ENCODE measurements around the gene EPHA2.
"Not testable (repeated sequence)": the region's sequence is repeated elsewhere in the genome, so short reads cannot be mapped to it uniquely, and the experiment has no call there.

Gene EPHA2

DNA sequence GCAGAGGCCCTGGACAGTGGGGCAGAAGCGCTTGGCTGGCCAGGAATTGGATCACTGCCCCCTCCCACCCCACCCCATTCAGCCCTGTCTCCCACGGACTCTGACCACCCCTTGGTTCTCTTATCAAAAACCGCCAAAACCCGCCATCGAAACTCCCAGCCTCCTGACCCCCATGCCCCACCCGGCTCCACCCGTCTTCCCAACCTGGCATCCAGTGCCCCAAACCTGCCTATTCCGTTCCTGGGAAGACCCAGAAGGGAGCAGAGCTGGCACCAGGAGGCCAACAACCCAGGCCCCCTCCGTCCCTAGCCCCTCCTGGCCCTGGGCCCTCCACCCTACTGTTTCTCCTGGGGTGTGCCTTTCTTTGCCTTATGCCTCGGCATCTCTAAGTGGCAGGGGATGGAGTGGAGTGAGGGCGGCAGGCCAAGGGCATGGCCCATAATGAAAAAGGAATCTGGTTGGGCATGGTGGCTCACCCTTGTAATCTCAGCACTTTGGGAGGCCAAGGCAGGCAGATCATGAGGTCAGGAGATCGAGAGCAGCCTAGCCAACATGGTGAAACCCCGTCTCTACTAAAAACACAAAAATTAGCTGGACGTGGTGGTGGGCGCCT lies 16.5 kb upstream of the EPHA2 start:
- Histone ChIP-seq H3K4me3 (ENCODE audit: low read length) (no peak overlapping the region), H3K4me1 (ENCODE audit: control insufficient read depth, insufficient read depth, low read length) (peaks cover 80% of the 10 kb centered on the region), H3K36me3 (ENCODE audit: control insufficient read depth, insufficient read depth, low read length) (no peaks in the 10 kb centered on the region), H3K9ac (ENCODE audit: low read length) (no peak overlapping the region), H3K27me3 (ENCODE audit: control insufficient read depth, insufficient read depth, low read length) (no peaks in the 10 kb centered on the region), H3K9me3 (ENCODE audit: control insufficient read depth, low read length) (no peaks in the 10 kb centered on the region)

DNA sequence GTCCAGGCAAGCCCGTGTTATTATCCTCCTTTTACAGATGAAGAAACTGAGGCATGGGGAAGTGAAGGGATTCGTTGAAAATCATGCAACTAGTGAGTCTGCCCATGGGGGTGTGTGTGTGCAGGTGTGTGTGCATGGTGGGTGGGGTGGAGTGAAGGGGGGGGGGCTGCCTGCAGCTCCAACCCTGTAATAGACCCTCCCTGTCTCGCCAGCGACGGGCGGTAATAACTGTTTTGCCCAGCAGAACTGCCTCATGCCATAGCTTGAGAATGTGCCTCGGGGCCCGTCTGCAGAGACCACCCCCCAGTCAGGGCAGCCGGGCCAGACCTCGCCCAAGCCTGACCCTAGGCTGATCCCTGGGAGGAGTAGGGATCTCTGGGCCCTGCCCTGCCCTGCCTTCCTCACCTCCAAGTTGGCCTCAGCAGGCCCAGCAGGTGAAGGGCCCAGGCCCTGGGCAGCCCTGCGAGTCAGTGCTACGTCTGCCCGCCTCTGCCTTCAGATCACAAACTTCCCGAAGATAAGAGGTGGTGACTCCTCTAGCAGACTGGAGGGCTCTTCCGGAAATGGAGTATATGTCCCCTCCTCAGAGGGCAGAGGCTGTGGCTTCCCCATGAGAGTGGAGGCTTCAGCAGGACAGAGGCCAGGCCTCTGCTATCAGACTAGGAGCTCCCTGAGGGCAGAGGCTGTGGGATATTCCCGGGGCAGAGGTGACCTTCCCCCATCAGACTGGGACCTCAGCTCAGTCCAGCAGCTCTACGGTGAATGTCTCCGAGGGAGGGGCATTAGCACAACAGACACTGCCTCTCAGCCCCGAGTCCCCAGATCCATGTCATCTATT lies 15.7 kb upstream of the EPHA2 start:
- no peaks in the 10 kb centered on the region for H3K9me3 ChIP-seq (ENCODE audit: control insufficient read depth, low read length)
- H3K36me3 ChIP-seq (ENCODE audit: control insufficient read depth, insufficient read depth, low read length): no peaks in the 10 kb centered on the region
- H3K4me3 ChIP-seq (ENCODE audit: low read length): no peak overlapping the region
- H3K4me1 ChIP-seq (ENCODE audit: control insufficient read depth, insufficient read depth, low read length): peaks cover 78% of the 10 kb centered on the region
- no peaks in the 10 kb centered on the region for H3K27me3 ChIP-seq (ENCODE audit: control insufficient read depth, insufficient read depth, low read length)
- no peak overlapping the region for H3K9ac ChIP-seq (ENCODE audit: low read length)

DNA sequence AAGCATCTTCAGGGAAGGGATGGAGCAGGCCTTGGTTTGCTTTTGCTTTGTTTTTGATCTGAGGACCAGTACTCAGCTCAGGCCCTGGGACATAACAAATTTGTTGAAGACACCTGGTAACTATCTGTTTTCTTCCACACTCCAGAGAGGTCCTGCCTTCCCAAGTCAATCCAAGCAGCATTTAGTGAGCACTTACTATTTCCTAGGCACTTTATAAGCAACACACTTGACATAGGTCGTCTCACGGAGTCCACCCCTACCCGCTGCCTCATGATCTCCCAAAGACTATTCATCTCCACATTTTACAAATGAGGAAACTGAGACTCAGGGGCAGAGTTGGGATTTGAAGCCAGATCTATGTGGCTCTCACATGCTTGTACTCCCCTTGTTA lies 14.4 kb upstream of the EPHA2 start:
- H3K36me3 ChIP-seq (ENCODE audit: control insufficient read depth, insufficient read depth, low read length): no peaks in the 10 kb centered on the region
- no peaks in the 10 kb centered on the region for H3K27me3 ChIP-seq (ENCODE audit: control insufficient read depth, insufficient read depth, low read length)
- no peak overlapping the region for H3K4me3 ChIP-seq (ENCODE audit: low read length)
- peaks cover 75% of the 10 kb centered on the region for H3K4me1 ChIP-seq (ENCODE audit: control insufficient read depth, insufficient read depth, low read length)
- H3K9ac ChIP-seq (ENCODE audit: low read length): no peak overlapping the region
- H3K9me3 ChIP-seq (ENCODE audit: control insufficient read depth, low read length): no peaks in the 10 kb centered on the region

DNA sequence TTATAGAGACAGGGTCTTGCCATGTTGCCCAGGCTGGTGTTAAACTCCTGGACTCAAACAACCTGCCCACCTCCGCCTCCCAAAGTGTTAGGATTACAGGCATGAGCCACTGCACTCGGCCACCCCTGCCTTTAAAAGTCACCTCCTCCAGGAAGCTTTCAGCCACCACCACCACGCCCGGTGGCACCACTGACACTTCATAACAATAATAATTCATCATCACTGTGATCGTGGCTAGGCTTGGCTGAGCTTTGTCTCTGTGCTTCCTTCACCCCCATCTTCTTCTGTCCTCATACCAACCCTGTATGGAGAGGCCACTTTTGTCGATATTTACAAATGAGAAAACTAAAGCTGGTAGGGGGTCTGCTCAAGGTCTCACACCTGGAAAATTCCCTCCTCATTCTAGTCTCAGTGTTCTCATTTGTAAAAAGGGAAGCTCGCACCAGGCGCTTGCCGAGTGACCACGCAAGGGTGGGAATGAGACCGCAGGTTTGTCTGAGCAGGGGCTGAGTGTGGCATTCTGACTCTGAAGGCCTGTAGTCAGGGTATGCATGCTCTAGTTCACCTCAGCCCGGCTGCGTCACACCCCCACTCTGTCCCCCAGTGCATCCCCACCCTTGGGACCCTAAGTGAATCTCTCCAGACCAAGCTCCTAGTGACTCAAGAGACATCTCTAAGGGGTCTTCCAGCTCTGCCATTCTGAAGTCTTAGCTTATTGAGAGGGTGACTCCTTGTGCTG lies 12.9 kb upstream of the EPHA2 start:
- Histone ChIP-seq H3K9ac (ENCODE audit: low read length) (no peak overlapping the region), H3K9me3 (ENCODE audit: control insufficient read depth, low read length) (no peaks in the 10 kb centered on the region), H3K36me3 (ENCODE audit: control insufficient read depth, insufficient read depth, low read length) (no peaks in the 10 kb centered on the region), H3K27me3 (ENCODE audit: control insufficient read depth, insufficient read depth, low read length) (no peaks in the 10 kb centered on the region), H3K4me1 (ENCODE audit: control insufficient read depth, insufficient read depth, low read length) (peaks cover 74% of the 10 kb centered on the region), H3K4me3 (ENCODE audit: low read length) (no peak overlapping the region)

DNA sequence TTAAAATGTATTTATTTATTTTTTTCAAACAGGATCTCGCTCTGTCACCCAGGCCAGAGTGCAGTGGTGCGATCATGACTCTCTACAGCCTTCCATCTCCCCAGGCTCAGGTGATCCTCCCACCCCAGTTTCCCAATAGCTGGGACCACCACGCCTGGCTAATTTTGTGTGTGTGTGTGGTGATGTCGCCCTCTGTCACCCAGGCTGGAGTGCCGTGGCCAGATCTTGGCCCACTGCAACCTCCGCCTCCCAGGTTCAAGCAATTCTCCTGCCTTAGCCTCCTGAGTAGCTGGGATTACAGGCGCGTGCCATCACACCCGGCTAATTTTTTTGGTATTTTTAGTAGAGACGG lies 12.3 kb upstream of the EPHA2 start:
- H3K27me3 ChIP-seq (ENCODE audit: control insufficient read depth, insufficient read depth, low read length); H3K9me3 ChIP-seq (ENCODE audit: control insufficient read depth, low read length); H3K4me3 ChIP-seq (ENCODE audit: low read length); H3K36me3 ChIP-seq (ENCODE audit: control insufficient read depth, insufficient read depth, low read length): not testable (repeated sequence)
- peak overlapping the region; percentile 59 for H3K9ac ChIP-seq (ENCODE audit: low read length)
- peaks cover 67% of the 10 kb centered on the region for H3K4me1 ChIP-seq (ENCODE audit: control insufficient read depth, insufficient read depth, low read length)

DNA sequence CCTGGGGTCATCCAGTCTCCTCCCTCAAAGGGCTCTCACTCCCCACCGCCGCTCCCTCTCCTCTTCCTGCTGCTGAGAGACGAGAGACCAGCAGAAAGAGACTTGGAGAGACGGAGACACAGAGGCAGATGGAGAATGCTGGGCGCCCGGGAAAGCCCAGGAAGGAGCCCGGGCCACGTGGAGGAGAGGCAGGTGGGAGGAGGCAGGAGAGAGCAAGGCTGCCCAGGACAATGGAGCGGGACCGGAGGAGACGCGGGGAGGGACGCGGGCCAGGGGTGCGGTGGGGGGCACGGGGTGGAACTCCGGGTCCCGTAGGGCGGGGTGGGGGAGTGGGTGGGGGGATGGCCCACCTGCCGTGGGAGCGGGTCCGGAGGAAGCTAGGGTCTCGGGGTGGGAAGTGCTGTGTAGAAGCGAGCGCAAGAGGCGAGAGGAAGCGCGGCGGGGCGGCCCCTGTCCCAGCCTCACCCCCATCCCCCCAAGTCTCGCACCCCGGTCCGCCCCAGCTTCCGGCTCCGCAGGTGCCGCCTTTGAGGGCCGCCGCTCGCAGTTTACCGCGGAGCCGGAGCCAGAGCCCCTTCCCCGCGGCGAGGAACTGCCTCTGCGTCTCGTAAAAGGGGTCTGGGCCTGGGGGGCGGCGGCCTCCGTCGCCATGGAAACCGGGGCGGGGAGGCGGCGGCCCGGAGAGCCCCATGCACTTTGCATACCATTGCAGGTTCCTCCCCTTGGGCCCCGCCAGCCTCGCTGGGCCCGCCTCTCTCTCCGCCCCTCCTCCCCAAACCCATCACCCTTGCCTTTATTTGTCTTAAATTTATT lies 11.7 kb upstream of the EPHA2 start:
- no peaks in the 10 kb centered on the region for H3K9me3 ChIP-seq (ENCODE audit: control insufficient read depth, low read length)
- no peaks in the 10 kb centered on the region for H3K36me3 ChIP-seq (ENCODE audit: control insufficient read depth, insufficient read depth, low read length)
- peaks cover 61% of the 10 kb centered on the region for H3K4me1 ChIP-seq (ENCODE audit: control insufficient read depth, insufficient read depth, low read length)
- H3K27me3 ChIP-seq (ENCODE audit: control insufficient read depth, insufficient read depth, low read length): no peaks in the 10 kb centered on the region
- H3K9ac ChIP-seq (ENCODE audit: low read length): peak overlapping the region; percentile 59
- no peak overlapping the region for H3K4me3 ChIP-seq (ENCODE audit: low read length)

DNA sequence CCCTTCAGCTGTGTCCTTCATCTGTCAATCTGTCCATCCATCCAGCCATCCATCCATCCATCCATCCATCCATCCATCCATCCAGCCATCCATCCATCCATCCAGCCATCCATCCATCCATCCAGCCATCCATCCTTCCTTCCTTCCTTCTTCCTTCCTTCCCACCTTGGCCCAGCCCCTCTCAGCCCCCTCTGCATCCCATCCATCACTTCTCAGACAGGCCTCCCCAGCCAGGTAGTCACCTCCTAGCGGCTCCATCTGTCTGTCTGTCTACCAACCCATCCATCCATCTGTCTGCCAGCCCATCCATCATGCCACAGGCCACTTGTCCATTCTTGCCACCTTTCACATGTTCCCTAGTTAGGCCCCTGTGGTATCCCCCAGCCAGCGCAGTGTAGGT lies 10.2 kb upstream of the EPHA2 start:
- Histone ChIP-seq H3K4me1 (ENCODE audit: control insufficient read depth, insufficient read depth, low read length) (peaks cover 57% of the 10 kb centered on the region), H3K4me3 (ENCODE audit: low read length) (no peak overlapping the region), H3K36me3 (ENCODE audit: control insufficient read depth, insufficient read depth, low read length) (no peaks in the 10 kb centered on the region), H3K27me3 (ENCODE audit: control insufficient read depth, insufficient read depth, low read length) (no peaks in the 10 kb centered on the region), H3K9ac (ENCODE audit: low read length) (no peak overlapping the region), H3K9me3 (ENCODE audit: control insufficient read depth, low read length) (no peaks in the 10 kb centered on the region)

DNA sequence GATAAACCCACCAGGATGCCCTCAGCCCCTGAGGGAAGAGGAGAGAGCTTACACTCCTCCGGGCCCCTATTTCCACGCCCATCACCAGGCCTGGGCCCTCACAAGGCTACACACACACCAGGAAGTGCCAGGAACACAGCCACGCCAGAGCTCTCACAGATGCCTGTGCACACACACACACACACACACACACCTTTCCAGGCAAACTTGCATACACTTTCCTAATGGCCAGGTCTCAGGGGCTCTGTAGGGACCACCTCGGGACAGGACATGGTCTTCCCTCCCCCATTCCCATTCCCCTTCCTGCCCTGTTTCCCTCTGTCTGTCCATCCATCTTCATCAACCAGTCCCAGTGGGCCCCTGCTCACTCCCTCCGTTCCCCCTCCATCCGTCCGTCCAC lies 9.7 kb upstream of the EPHA2 start:
- H3K4me3 ChIP-seq (ENCODE audit: low read length): no peak overlapping the region
- peaks cover 53% of the 10 kb centered on the region for H3K4me1 ChIP-seq (ENCODE audit: control insufficient read depth, insufficient read depth, low read length)
- no peaks in the 10 kb centered on the region for H3K36me3 ChIP-seq (ENCODE audit: control insufficient read depth, insufficient read depth, low read length)
- H3K9me3 ChIP-seq (ENCODE audit: control insufficient read depth, low read length): no peaks in the 10 kb centered on the region
- no peaks in the 10 kb centered on the region for H3K27me3 ChIP-seq (ENCODE audit: control insufficient read depth, insufficient read depth, low read length)
- peak overlapping the region; percentile 40 for H3K9ac ChIP-seq (ENCODE audit: low read length)

DNA sequence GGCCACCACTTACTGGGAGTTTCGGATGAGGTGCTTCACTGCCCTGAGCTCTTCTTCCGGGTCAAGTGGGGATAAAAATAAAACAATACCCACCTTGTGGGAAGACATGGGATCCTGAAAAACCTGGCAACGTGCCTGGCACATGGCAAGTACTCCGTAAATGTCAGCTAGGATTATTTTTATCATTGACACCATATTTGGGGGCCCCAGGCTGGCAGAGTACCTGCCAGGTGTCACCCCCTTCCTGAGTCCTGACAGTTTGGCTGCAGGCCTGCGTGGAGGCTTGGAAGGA lies 9.2 kb upstream of the EPHA2 start:
- Histone ChIP-seq H3K27me3 (ENCODE audit: control insufficient read depth, insufficient read depth, low read length) (no peaks in the 10 kb centered on the region), H3K9ac (ENCODE audit: low read length) (peak overlapping the region; percentile 40), H3K4me1 (ENCODE audit: control insufficient read depth, insufficient read depth, low read length) (peaks cover 53% of the 10 kb centered on the region), H3K4me3 (ENCODE audit: low read length) (no peak overlapping the region), H3K36me3 (ENCODE audit: control insufficient read depth, insufficient read depth, low read length) (no peaks in the 10 kb centered on the region), H3K9me3 (ENCODE audit: control insufficient read depth, low read length) (no peaks in the 10 kb centered on the region)

DNA sequence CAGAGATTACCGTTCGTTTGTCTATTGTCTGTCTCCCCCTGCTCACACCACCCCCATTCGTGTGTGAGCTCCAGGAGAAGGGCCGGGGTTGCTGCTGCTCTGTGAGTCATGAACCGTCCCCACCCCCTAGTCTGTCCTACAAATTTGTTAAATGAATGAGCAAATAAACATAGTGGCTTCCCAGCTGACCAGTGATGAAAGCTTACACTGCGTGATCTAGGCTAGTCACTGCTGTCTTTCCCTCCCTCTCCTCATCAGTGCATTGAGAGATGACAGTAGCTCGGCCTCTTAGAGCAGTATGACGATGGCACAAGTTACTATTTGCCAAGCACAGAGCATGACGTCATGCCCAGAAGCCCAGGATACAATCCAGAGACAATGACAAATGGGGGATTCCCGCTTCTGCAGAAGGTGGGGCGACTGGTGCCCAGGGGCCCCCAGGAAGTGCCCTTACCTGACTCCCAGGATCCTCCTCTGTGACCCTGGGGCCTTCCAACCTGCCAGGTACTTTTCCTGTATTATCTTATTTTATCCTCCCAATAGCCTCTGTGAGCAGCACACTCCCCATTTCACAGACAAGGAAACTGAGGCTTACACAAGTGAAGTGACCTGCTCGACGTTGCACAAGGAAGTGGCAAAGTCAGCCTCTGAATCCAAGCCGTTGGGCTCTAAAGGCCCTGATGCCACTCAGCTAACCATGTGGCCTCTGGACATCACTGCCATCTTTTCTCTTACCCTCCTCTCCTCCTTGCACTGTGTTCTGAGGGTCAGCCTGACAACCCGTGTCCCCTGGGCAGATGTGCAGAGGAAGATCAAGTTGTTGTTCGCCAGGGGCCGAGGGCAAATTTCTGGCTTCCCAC lies 8.6 kb upstream of the EPHA2 start:
- Histone ChIP-seq H3K9ac (ENCODE audit: low read length) (no peak overlapping the region), H3K36me3 (ENCODE audit: control insufficient read depth, insufficient read depth, low read length) (no peaks in the 10 kb centered on the region), H3K4me3 (ENCODE audit: low read length) (no peak overlapping the region), H3K4me1 (ENCODE audit: control insufficient read depth, insufficient read depth, low read length) (peaks cover 55% of the 10 kb centered on the region), H3K27me3 (ENCODE audit: control insufficient read depth, insufficient read depth, low read length) (no peaks in the 10 kb centered on the region), H3K9me3 (ENCODE audit: control insufficient read depth, low read length) (no peaks in the 10 kb centered on the region)

DNA sequence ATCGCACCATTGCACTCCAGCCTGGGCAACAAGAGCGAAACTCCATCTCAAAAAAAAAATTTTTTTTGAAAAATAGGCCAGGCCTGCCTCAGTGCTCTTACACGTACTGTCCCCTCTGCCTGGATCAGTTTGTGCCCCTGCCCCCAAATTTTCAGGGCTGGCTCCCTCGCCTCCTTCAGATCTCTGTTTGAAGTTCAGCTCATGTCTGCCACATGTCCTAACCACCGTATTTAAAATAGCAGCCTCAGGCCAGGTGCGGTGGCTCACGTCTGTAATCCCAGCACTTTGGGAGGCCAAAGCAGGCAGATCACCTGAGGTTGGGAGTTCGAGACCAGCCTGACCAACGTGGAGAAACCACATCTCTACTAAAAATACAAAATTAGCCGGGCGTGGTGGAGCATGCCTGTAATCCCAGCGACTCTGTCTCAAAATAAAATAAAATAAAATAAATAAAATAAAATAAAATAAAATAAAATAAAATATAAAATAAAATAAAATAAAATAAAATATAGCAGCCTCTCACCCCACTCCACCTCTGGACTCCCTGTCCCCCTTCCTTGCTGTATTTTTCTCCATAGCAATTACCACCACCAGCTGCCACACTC lies 7.8 kb upstream of the EPHA2 start:
- not testable (repeated sequence) for H3K27me3 ChIP-seq (ENCODE audit: control insufficient read depth, insufficient read depth, low read length); H3K36me3 ChIP-seq (ENCODE audit: control insufficient read depth, insufficient read depth, low read length); H3K9me3 ChIP-seq (ENCODE audit: control insufficient read depth, low read length); H3K4me3 ChIP-seq (ENCODE audit: low read length); H3K9ac ChIP-seq (ENCODE audit: low read length)
- peaks cover 56% of the 10 kb centered on the region for H3K4me1 ChIP-seq (ENCODE audit: control insufficient read depth, insufficient read depth, low read length)

Data from mucosa of stomach (tissue), 1 donor.